PC-3 (cell line): ENCODE measurements around the gene COX4I1. TPM values are rescaled to one million over a fixed set of nuclear protein-coding genes. Genes with fewer than 3 reads are reported as not detected.

Experiments used
- ATAC-seq: fragments of 200-7000 bp; cut with Tn5 transposase; 2 replicates; pipeline ENCODE4 v1.9.1; 2020; ENCODE audit warnings: mild to moderate bottlenecking, moderate library complexity
- BruUV-seq: library from RNA; stranded (reverse); fragments of 400-500 nt; replicated peaks from 2 replicates; lab custom pipeline; 2021; lab: Mats Ljungman, UMichigan
- CTCF ChIA-PET: fragments of 300-600 bp; sonication (Branson Sonifier 250); formaldehyde crosslinking; loops from one replicate; lab custom pipeline; 2022; ENCODE audit warnings: antibody characterized with exemption; lab: Charles Lee
- POLR2A ChIA-PET: fragments of 300-600 bp; sonication (Branson Sonifier 250); formaldehyde crosslinking; loops from one replicate; lab custom pipeline; 2022; ENCODE audit warnings: antibody characterized with exemption; ENCODE audit not compliant: unreplicated experiment; lab: Charles Lee
- DNase-seq: peaks from one replicate; pipeline ENCODE4 v3.0.0-alpha.2; 2015
- H2AFZ ChIP-seq: fragments of 300-600 bp; sonication (generic); 2 replicates; pipeline ENCODE4 v1.6.0; 2016; ENCODE audit warnings: antibody characterized with exemption, low read length
- H3F3A ChIP-seq: fragments of 300-600 bp; sonication (generic); one replicate; pipeline ENCODE4 v1.6.0; 2017; ENCODE audit warnings: antibody characterized with exemption, low read length, control low read depth, mild to moderate bottlenecking; ENCODE audit not compliant: unreplicated experiment
- H3K27ac ChIP-seq: fragments of 300-600 bp; sonication (generic); 2 replicates; pipeline ENCODE4 v1.5.1; 2016; ENCODE audit warnings: mild to moderate bottlenecking, low read length
- H3K27me3 ChIP-seq: fragments of 300-600 bp; sonication (generic); 2 replicates; pipeline ENCODE4 v1.6.1; 2016; ENCODE audit warnings: low read length, mixed read lengths
- H3K36me3 ChIP-seq: fragments of 300-600 bp; sonication (generic); 2 replicates; pipeline ENCODE4 v1.6.1; 2016; ENCODE audit warnings: low read depth, mixed run types, low read length, mixed read lengths
- H3K4me1 ChIP-seq: fragments of 300-600 bp; sonication (generic); 2 replicates; pipeline ENCODE4 v1.5.1; 2016; ENCODE audit warnings: low read length; ENCODE audit not compliant: insufficient read depth
- H3K4me2 ChIP-seq: fragments of 300-600 bp; sonication (generic); 2 replicates; pipeline ENCODE4 v1.6.0; 2016; ENCODE audit warnings: low read length
- H3K4me3 ChIP-seq: fragments of 300-600 bp; sonication (generic); 2 replicates; pipeline ENCODE4 v1.5.1; 2016; ENCODE audit warnings: mild to moderate bottlenecking, low read length, mixed read lengths
- H3K79me2 ChIP-seq: fragments of 300-600 bp; sonication (generic); 2 replicates; pipeline ENCODE4 v1.6.1; 2017; ENCODE audit warnings: low read length, mixed read lengths
- H3K9ac ChIP-seq: fragments of 300-600 bp; sonication (generic); 2 replicates; pipeline ENCODE4 v1.6.0; 2016; ENCODE audit warnings: mild to moderate bottlenecking, low read length
- H3K9me2 ChIP-seq: fragments of 300-600 bp; sonication (generic); replicated peaks from 2 replicates; pipeline ENCODE4 v1.6.1; 2016; ENCODE audit warnings: mixed run types, low read length, mixed read lengths
- H3K9me3 ChIP-seq: fragments of 300-600 bp; sonication (generic); 2 replicates; pipeline ENCODE4 v1.6.1; 2016; ENCODE audit warnings: low read length, mixed read lengths
- H4K20me1 ChIP-seq: fragments of 300-600 bp; sonication (generic); 2 replicates; pipeline ENCODE4 v1.6.1; 2016; ENCODE audit warnings: low read length, mixed read lengths
- EZH2 ChIP-seq: fragments of 300-600 bp; sonication (generic); IDR thresholded peaks from one replicate; pipeline ENCODE4 v1.6.1; 2017; ENCODE audit warnings: antibody characterized with exemption, mild to moderate bottlenecking, low read length; ENCODE audit not compliant: unreplicated experiment
- EZH2phosphoT487 ChIP-seq: fragments of 300-600 bp; sonication (generic); IDR thresholded peaks from 2 replicates; pipeline ENCODE4 v1.6.1; 2018; ENCODE audit warnings: mild to moderate bottlenecking, antibody characterized with exemption, low read length, borderline replicate concordance
- intact Hi-C: fragments of 100-400 bp; cut with micrococcal nuclease; formaldehyde crosslinking; loops from 2 replicates; pipeline ENCODE4 v1.9.0; 2023
- total RNA-seq: library from RNA; depleted of rRNA; stranded (reverse); fragments of >200 nt; gene quantifications from 2 replicates; pipeline ENCODE4 v1.2.3, GENCODE V29; 2014
- TF ChIP-seq, protein P1 (sequence below): fragments of 300-600 bp; sonication (generic); conservative IDR thresholded peaks from 2 replicates; pipeline ENCODE4 v1.5.1; 2017; ENCODE audit warnings: antibody characterized with exemption, low read depth, mild to moderate bottlenecking, low read length

The COX4I1 gene
- total RNA-seq, 1 experiment from 2014 or later, result 598 TPM

GRCh38 chr16:85810742-85811115 lies 11.2 kb downstream of the COX4I1 start:
- Histone ChIP-seq H3K4me3 (no peak overlapping the region), H3K9me2 (no peaks in the 10 kb centered on the region), H3F3A (no peaks in the 10 kb centered on the region), H3K9me3 (no peaks in the 10 kb centered on the region), H4K20me1 (no peaks in the 10 kb centered on the region), H3K27me3 (no peaks in the 10 kb centered on the region), H3K4me1 (no peaks in the 10 kb centered on the region), H2AFZ (no peak overlapping the region), H3K27ac (no peak overlapping the region), H3K36me3 (peaks cover 13% of the 10 kb centered on the region), H3K9ac (no peak overlapping the region), H3K79me2 (no peaks in the 10 kb centered on the region), H3K4me2 (no peak overlapping the region)
- no TSS peak for BruUV-seq
- no peak for TF ChIP-seq EZH2
- TF ChIP-seq, protein P1, sequence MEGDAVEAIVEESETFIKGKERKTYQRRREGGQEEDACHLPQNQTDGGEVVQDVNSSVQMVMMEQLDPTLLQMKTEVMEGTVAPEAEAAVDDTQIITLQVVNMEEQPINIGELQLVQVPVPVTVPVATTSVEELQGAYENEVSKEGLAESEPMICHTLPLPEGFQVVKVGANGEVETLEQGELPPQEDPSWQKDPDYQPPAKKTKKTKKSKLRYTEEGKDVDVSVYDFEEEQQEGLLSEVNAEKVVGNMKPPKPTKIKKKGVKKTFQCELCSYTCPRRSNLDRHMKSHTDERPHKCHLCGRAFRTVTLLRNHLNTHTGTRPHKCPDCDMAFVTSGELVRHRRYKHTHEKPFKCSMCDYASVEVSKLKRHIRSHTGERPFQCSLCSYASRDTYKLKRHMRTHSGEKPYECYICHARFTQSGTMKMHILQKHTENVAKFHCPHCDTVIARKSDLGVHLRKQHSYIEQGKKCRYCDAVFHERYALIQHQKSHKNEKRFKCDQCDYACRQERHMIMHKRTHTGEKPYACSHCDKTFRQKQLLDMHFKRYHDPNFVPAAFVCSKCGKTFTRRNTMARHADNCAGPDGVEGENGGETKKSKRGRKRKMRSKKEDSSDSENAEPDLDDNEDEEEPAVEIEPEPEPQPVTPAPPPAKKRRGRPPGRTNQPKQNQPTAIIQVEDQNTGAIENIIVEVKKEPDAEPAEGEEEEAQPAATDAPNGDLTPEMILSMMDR, result no peak
- no peak for TF ChIP-seq EZH2phosphoT487
- ATAC-seq (no peak), DNase-seq (no peak)
- POLR2A ChIA-PET, result no interaction called here
- intact Hi-C loops, result no loop called here
- CTCF ChIA-PET, result no interaction called here

DNA sequence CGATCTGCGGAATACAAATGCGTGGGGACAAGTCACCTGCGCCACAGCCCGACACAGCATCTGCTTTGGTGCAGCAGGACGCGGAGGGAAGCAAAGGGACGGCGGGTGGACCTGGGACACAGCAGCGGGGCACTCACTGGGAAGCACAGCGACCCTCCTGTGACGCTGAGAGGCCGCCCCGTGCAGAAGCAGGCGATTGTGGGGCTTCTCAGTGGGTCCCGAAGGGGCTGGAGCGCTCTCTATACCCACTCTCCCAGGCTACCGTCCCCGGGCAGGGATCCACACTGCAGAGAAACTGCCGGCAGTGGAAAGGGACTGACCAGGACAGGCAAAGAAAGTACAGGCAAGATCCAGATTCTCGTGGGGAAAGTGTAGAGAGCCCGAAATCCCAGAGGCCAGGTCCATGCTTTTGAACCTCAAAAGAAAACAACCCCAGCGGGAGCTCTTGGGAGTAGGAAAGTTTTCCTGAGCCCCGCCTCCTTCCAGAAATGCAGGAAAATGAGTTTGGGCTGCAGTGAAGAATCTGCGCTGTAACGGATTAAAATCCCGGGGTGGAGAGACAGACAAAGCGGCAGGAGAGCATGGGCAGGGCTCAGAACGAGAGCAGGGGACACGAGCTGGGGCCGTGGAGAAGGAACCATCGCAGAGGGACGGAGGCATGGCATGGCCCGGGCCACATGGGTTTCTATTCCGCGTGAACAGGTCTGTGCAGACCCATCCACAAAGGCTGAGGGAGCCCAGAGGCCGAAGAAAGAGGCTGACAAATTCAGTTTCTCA lies 12.7 kb downstream of the COX4I1 start:
- Histone ChIP-seq H3K27ac (no peak overlapping the region), H3F3A (no peaks in the 10 kb centered on the region), H3K9me2 (no peaks in the 10 kb centered on the region), H3K79me2 (no peaks in the 10 kb centered on the region), H3K4me2 (no peak overlapping the region), H3K4me1 (no peaks in the 10 kb centered on the region), H3K27me3 (no peaks in the 10 kb centered on the region), H3K9me3 (no peaks in the 10 kb centered on the region), H4K20me1 (no peaks in the 10 kb centered on the region), H3K9ac (no peak overlapping the region), H3K36me3 (no peaks in the 10 kb centered on the region), H2AFZ (no peak overlapping the region), H3K4me3 (no peak overlapping the region)
- ChIA-PET CTCF (no interaction called here), POLR2A (no interaction called here)
- BruUV-seq, result no TSS peak
- no peak for ATAC-seq
- no peak for DNase-seq
- intact Hi-C loops, result no loop called here
- TF ChIP-seq, protein P1, result no peak
- TF ChIP-seq EZH2, result no peak
- TF ChIP-seq EZH2phosphoT487, result no peak
